ENCODE measurements around the gene COQ10A. TPM values are rescaled to one million over a fixed set of nuclear protein-coding genes. Genes with fewer than 3 reads are reported as not detected.
"Not testable (repeated sequence)": the region's sequence is repeated elsewhere in the genome, so short reads cannot be mapped to it uniquely, and the experiment has no call there.

The COQ10A gene
- total and polyA plus RNA-seq, 7 donors = 16.2 to 105 (median 63.1) TPM

GRCh38 chr12:56280849-56281248 lies 14.1 kb downstream of the COQ10A start:
- no peak for TF ChIP-seq CTCF (IDR thresholded peaks at IDR 0.05)
- peak in 2 of 4 donors; percentile 49 to 64 for ATAC-seq
- Histone ChIP-seq H3K4me1 (no peaks in the 10 kb centered on the region), H3K36me3 (ENCODE audit: insufficient read depth in 1 of 2, low read depth in 1 of 2) (peaks cover 29 to 100% of the 10 kb centered on the region in 2 donors), H3K27ac (no peak overlapping the region), H3K9me3 (no peaks in the 10 kb centered on the region), H3K4me3 (no peak overlapping the region), H3K27me3 (ENCODE audit: insufficient read depth in 3 of 3, low read length in 2 of 3) (no peaks in the 10 kb centered on the region)
- intact Hi-C loops (cut with DNase I) = no loop called here
- no peak for DNase-seq

- H3K36me3 ChIP-seq (ENCODE audit: insufficient read depth in 1 of 2, low read depth in 1 of 2) = peaks cover 33 to 100% of the 10 kb centered on the region in 2 donors
- H3K27ac ChIP-seq = no peak overlapping the region
- no peaks in the 10 kb centered on the region for H3K9me3 ChIP-seq
- no peak for TF ChIP-seq CTCF (IDR thresholded peaks at IDR 0.05)
- no peaks in the 10 kb centered on the region for H3K27me3 ChIP-seq (ENCODE audit: insufficient read depth in 3 of 3, low read length in 2 of 3)
- no peak for DNase-seq
- intact Hi-C loops (cut with DNase I) = no loop called here
- WGBS, 3 donors = 77 to 86% (median 81%) methylated on average over 6 of the region's 6 CpGs
- H3K4me1 ChIP-seq = peaks cover 11% of the 10 kb centered on the region
- no peak overlapping the region for H3K4me3 ChIP-seq
- ATAC-seq = no peak
Measured at GRCh38 chr12:56282030-56282429, 15.3 kb downstream of the COQ10A start.

- DNase-seq (no peak), ATAC-seq (no peak)
- H3K4me3 ChIP-seq = no peak overlapping the region
- WGBS, 3 donors = 72 to 97% (median 72%) methylated on average over 2 of the region's 2 CpGs
- no peak for TF ChIP-seq CTCF (IDR thresholded peaks at IDR 0.05)
- H3K4me1 ChIP-seq = peaks cover 13% of the 10 kb centered on the region
- H3K36me3 ChIP-seq (ENCODE audit: insufficient read depth in 1 of 2, low read depth in 1 of 2) = peaks cover 33 to 95% of the 10 kb centered on the region in 2 donors
- no peak overlapping the region for H3K27ac ChIP-seq
- no peaks in the 10 kb centered on the region for H3K27me3 ChIP-seq (ENCODE audit: insufficient read depth in 3 of 3, low read length in 2 of 3)
- intact Hi-C loops (cut with DNase I) = no loop called here
- no peaks in the 10 kb centered on the region for H3K9me3 ChIP-seq
Measured at GRCh38 chr12:56282579-56282978, 15.8 kb downstream of the COQ10A start.

GRCh38 chr12:56284263-56284662 lies 17.5 kb downstream of the COQ10A start:
- DNase-seq; H3K27ac ChIP-seq; H3K9me3 ChIP-seq; H3K27me3 ChIP-seq (ENCODE audit: insufficient read depth in 3 of 3, low read length in 2 of 3); H3K4me3 ChIP-seq; ATAC-seq; intact Hi-C loops (cut with DNase I): not testable (repeated sequence)
- Histone ChIP-seq H3K36me3 (ENCODE audit: insufficient read depth in 1 of 2, low read depth in 1 of 2) (peaks cover 31 to 78% of the 10 kb centered on the region in 2 donors), H3K4me1 (peaks cover 13% of the 10 kb centered on the region)
- WGBS, 3 donors = 76 to 87% (median 83%) methylated on average over 5 of the region's 5 CpGs

- ATAC-seq (peak in 1 of 4 donors; percentile 33), DNase-seq (no peak)
- intact Hi-C loops (cut with DNase I) = no loop called here
- Histone ChIP-seq H3K27me3 (ENCODE audit: insufficient read depth in 3 of 3, low read length in 2 of 3) (no peaks in the 10 kb centered on the region), H3K4me3 (no peak overlapping the region), H3K4me1 (peaks cover 14% of the 10 kb centered on the region), H3K27ac (peak overlapping the region; percentile 46), H3K36me3 (ENCODE audit: insufficient read depth in 1 of 2, low read depth in 1 of 2) (peaks cover 30 to 72% of the 10 kb centered on the region in 2 donors), H3K9me3 (no peaks in the 10 kb centered on the region)
- 40 to 55% (median 42%) methylated on average over 4 of the region's 4 CpGs for WGBS, 3 donors
- TF ChIP-seq CTCF (IDR thresholded peaks at IDR 0.05) = no peak
Measured at GRCh38 chr12:56286044-56286830, 19.5 kb downstream of the COQ10A start.

Measured in psoas muscle (tissue), 8 donors.